GM12878 (cell line): ENCODE measurements around the gene PSMD13. TPM values are rescaled to one million over a fixed set of nuclear protein-coding genes. Genes with fewer than 3 reads are reported as not detected.

Experiments used
- CBX3 ChIP-seq: fragments of 200-600 bp; sonication (generic); IDR thresholded peaks from 2 replicates; pipeline ENCODE4 v1.6.1; 2016; ENCODE audit warnings: low read depth, borderline replicate concordance
- CUX1 ChIP-seq: IDR thresholded peaks from 2 replicates; pipeline ENCODE4 v1.6.1; 2012; ENCODE audit warnings: improper control_type of control experiment, low read depth, low read length; ENCODE audit not compliant: insufficient replicate concordance
- ETV6 ChIP-seq, 2 experiments: fragments of 450-650 bp in 1 of 2; IDR thresholded peaks in 1 of 2; conservative IDR thresholded peaks in 1 of 2; 2 replicates each; pipeline ENCODE4 v1.6.1; 2014; ENCODE audit warnings: antibody characterized with exemption in 1 of 2, borderline replicate concordance in 1 of 2, low read depth in 1 of 2, mild to moderate bottlenecking in 1 of 2, moderate library complexity in 1 of 2
- FOXK2 ChIP-seq: fragments of 450-650 bp; IDR thresholded peaks from 2 replicates; pipeline ENCODE4 v1.6.1; 2017; ENCODE audit warnings: mild to moderate bottlenecking, moderate library complexity
- KLF5 ChIP-seq: fragments of 450-650 bp; IDR thresholded peaks from 2 replicates; pipeline ENCODE4 v1.6.1; 2014; ENCODE audit warnings: mild to moderate bottlenecking; ENCODE audit not compliant: partially characterized antibody
- MAX ChIP-seq: IDR thresholded peaks from 2 replicates; pipeline ENCODE4 v1.6.1; 2012; ENCODE audit warnings: low read depth, low read length, improper control_type of control experiment
- MEF2A ChIP-seq: IDR thresholded peaks from 2 replicates; pipeline ENCODE4 v1.6.1; 2011; ENCODE audit warnings: low read depth, mild to moderate bottlenecking, low read length, moderate library complexity; ENCODE audit not compliant: insufficient read depth
- STAT3 ChIP-seq: IDR thresholded peaks from 2 replicates; pipeline ENCODE4 v1.6.1; 2011; ENCODE audit warnings: low read depth, low read length, improper control_type of control experiment
- ZBTB11 ChIP-seq: fragments of 450-650 bp; formaldehyde crosslinking; IDR thresholded peaks from 2 replicates; pipeline ENCODE4 v1.5.0; 2022; ENCODE audit warnings: mild to moderate bottlenecking, missing genetic modification characterization
- ZNF622 ChIP-seq: fragments of 450-650 bp; IDR thresholded peaks from 2 replicates; pipeline ENCODE4 v1.6.1; 2017; ENCODE audit warnings: mild to moderate bottlenecking, inconsistent platforms
- ZNF687 ChIP-seq: fragments of 450-650 bp; IDR thresholded peaks from 2 replicates; pipeline ENCODE4 v1.6.1; 2017; ENCODE audit warnings: mild to moderate bottlenecking, moderate library complexity
- polyA plus RNA-seq, 11 experiments: library from polyadenylated mRNA; depleted of rRNA in 4 of 11; unstranded in 6 of 11; stranded (reverse) in 5 of 11; fragments of >200 nt; fragmentation: Nextera tagmentation in 4 of 11; fragmentation: Illumina TruSeq in 1 of 11; extraction: Ambion mirVana in 4 of 11; extraction: Trizol in 1 of 11; gene quantifications; 1 replicate in 1 of 11; 2 replicates in 10 of 11; pipeline versions ENCODE4 v1.2.1 to v1.2.3, GENCODE V29; 2011 to 2016; ENCODE audit warnings: inconsistent platforms in 2 of 11, missing spikeins in 2 of 11, low read depth in 1 of 11
- total RNA-seq, 4 experiments: library from RNA; depleted of rRNA in 3 of 4; stranded (reverse); fragments of >200 nt in 3 of 4; fragmentation: Illumina TruSeq in 1 of 4; extraction: Trizol in 1 of 4; gene quantifications; 2 replicates each; pipeline versions ENCODE4 v1.2.1 to v1.2.3, GENCODE V29; 2013 to 2021
- TF ChIP-seq, protein P1 (sequence below): fragments of 450-650 bp; IDR thresholded peaks from 2 replicates; pipeline ENCODE4 v1.6.1; 2016; ENCODE audit warnings: mild to moderate bottlenecking

The PSMD13 gene
- total and polyA plus RNA-seq, 10 of the 15 experiments (the other 5 are each of a cell fraction or from before 2014, with no cell fraction given): 141 to 303 (median 177) TPM

DNA sequence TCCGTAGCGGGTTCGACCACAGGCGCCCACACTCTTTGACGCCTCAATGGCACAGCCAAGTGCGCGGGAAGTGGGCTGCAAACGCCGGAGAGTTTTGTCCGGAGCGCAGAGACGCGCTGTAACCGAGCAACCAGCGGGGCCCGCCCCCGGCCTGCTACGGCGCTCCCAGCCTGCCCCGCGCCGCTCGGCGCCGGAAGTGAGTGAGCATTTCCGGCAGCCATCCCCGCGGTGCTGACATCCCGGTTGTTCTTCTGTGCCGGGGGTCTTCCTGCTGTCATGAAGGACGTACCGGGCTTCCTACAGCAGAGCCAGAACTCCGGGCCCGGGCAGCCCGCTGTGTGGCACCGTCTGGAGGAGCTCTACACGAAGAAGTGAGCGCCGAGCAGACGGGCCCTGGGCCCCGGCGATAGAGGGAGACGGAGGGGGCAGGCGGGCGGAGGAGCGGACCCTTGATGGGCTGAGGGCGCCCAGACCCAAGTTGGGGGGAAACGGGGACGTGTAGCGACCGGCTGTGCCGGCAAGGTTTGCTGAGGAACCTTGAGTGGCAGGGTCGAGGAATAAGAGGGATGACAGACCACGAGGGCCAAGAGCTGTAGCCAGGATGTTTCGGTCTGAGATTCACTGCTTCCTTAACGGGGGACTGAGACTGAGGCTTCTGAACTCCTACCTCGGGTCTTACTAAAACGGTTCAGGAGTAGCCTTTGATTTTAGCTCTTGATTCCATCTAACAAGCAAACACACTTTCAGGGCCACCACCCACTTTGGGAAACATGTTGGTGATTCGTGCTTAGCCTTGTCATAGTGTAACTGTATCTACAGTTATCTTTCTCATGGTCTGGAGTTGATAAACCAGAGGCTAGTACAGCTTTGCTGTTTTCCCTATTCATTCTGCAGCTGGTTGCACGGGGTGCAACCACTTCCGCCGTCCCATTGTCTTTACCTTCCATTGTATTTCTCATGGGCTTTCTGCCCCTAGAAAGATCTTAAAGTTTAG lies at the start of gene PSMD13 (continued):
- TF ChIP-seq ETV6 (conservative IDR thresholded peaks at IDR 0.05 in 1 of 2, IDR thresholded peaks at IDR 0.05 in 1 of 2; ENCODE audit: borderline replicate concordance in 1 of 2, low read depth in 1 of 2) (no peak; a peak in 1 of 4 replicates), ZNF687 (no peak), STAT3 (no peak), ZNF622 (no peak), MAX (no peak), CBX3 (no peak), MEF2A (0 out of 2 replicates have a peak, but pooled peaks have one; percentile 23), CUX1 (no peak), KLF5 (peak; percentile 91), ZBTB11 (CRISPR knock-in tag) (peak; percentile 5; the same call in 1 of the 2 replicates), FOXK2 (no peak)
- TF ChIP-seq, protein P1, sequence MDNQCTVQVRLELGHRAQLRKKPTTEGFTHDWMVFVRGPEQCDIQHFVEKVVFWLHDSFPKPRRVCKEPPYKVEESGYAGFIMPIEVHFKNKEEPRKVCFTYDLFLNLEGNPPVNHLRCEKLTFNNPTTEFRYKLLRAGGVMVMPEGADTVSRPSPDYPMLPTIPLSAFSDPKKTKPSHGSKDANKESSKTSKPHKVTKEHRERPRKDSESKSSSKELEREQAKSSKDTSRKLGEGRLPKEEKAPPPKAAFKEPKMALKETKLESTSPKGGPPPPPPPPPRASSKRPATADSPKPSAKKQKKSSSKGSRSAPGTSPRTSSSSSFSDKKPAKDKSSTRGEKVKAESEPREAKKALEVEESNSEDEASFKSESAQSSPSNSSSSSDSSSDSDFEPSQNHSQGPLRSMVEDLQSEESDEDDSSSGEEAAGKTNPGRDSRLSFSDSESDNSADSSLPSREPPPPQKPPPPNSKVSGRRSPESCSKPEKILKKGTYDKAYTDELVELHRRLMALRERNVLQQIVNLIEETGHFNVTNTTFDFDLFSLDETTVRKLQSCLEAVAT: no peak; the same call in none of the 2 replicates
